ENCODE data around the gene LRRTM3. TPM values are rescaled to one million over a fixed set of nuclear protein-coding genes. Genes with fewer than 3 reads are reported as not detected.

Gene LRRTM3
- total and polyA plus RNA-seq, 3 experiments from 2014 or later: not detected

- no peak for DNase-seq
- ChIA-PET CTCF (no interaction called here), POLR2A (no interaction called here)
- Histone ChIP-seq H3K36me3 (ENCODE audit: insufficient read depth, low read length) (no peaks in the 10 kb centered on the region), H3K27ac (ENCODE audit: low read depth, low read length) (no peak overlapping the region), H3K9me3 (ENCODE audit: low read length) (no peaks in the 10 kb centered on the region), H3K27me3 (ENCODE audit: insufficient read depth, low read length, poor library complexity, severe bottlenecking) (no peaks in the 10 kb centered on the region), H3K4me3 (ENCODE audit: low read length) (no peak overlapping the region), H3K4me1 (ENCODE audit: insufficient read depth, low read length) (no peaks in the 10 kb centered on the region)
- Mint-ChIP-seq H3K36me3 (no peaks in the 10 kb centered on the region), H3K27ac (no peak overlapping the region), H3K27me3 (peaks cover 0 to 1% of the 10 kb centered on the region in 2 donors), H3K4me1 (no peaks in the 10 kb centered on the region), H3K9me3 (peaks cover 0 to 5% (median 2%) of the 10 kb centered on the region in 5 donors), H3K4me3 (no peak overlapping the region)
Measured at GRCh38 chr10:66941491-66941890, 15.7 kb downstream of the LRRTM3 start.

DNA sequence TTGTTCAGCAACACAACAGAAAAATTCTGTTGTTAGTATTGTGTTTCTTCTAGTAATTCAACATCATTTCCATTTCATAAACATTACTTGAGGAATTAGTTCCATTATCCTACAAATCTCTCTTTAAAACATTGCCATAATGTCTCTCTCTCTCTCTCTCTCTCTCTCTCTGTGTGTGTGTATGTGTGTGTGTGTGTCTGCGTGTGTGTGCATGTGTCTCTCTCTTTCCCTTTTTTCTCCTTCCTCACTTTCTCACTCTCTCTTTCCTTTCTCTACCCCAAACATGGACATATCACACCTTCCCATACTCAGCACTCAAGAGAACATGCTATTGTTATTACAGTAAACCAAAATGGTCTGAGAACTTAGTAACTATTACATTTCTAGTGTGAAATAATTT, 16.6 kb downstream of the LRRTM3 start:
- POLR2A ChIA-PET: no interaction called here

GRCh38 chr10:66943590-66943989, 17.8 kb downstream of the LRRTM3 start:
- H3K4me1 Mint-ChIP-seq: no peaks in the 10 kb centered on the region
- CTCF ChIA-PET: no interaction called here
- POLR2A ChIA-PET: no interaction called here

More for the DNA sequence above, 16.6 kb downstream of the LRRTM3 start:
- no peaks in the 10 kb centered on the region for H3K9me3 ChIP-seq (ENCODE audit: low read length)
- H3K36me3 ChIP-seq (ENCODE audit: insufficient read depth, low read length): no peaks in the 10 kb centered on the region
- Mint-ChIP-seq H3K36me3 (no peaks in the 10 kb centered on the region), H3K27ac (no peak overlapping the region), H3K27me3 (peaks cover 0 to 1% of the 10 kb centered on the region in 2 donors), H3K4me1 (no peaks in the 10 kb centered on the region), H3K4me3 (no peak overlapping the region), H3K9me3 (peaks cover 0 to 5% (median 2%) of the 10 kb centered on the region in 5 donors)
- CTCF ChIA-PET: no interaction called here
- no peak overlapping the region for H3K27ac ChIP-seq (ENCODE audit: low read depth, low read length)
- no peaks in the 10 kb centered on the region for H3K4me1 ChIP-seq (ENCODE audit: insufficient read depth, low read length)
- H3K27me3 ChIP-seq (ENCODE audit: insufficient read depth, low read length, poor library complexity, severe bottlenecking): no peaks in the 10 kb centered on the region
- DNase-seq: no peak
- H3K4me3 ChIP-seq (ENCODE audit: low read length): no peak overlapping the region

DNA sequence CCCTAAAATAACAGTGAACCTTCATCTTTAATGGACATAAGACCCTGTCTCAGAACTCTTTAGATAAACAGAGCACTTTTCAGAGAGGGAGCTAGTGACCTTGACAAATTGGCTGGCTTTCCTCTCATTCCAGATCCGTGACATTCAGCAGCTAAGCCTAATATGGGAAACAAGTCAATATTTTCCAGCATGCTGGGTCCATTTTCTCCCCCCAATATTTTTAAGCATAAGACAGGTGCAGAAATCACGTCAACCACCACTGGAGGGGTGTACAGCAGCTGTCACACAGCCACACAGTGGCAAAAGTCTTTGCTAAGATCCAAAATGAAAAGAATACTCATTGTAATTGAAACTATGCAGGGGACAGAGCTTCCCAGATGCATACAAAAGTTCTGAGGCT, 26.1 kb downstream of the LRRTM3 start:
- no peaks in the 10 kb centered on the region for H3K36me3 ChIP-seq (ENCODE audit: insufficient read depth, low read length)
- Mint-ChIP-seq H3K4me3 (no peak overlapping the region), H3K36me3 (no peaks in the 10 kb centered on the region), H3K27ac (no peak overlapping the region), H3K27me3 (no peaks in the 10 kb centered on the region), H3K9me3 (peaks cover 0 to 1% (median 0%) of the 10 kb centered on the region in 5 donors), H3K4me1 (no peaks in the 10 kb centered on the region)
- H3K4me3 ChIP-seq (ENCODE audit: low read length): no peak overlapping the region
- no peaks in the 10 kb centered on the region for H3K4me1 ChIP-seq (ENCODE audit: insufficient read depth, low read length)
- DNase-seq: no peak
- POLR2A ChIA-PET: no interaction called here
- no peak overlapping the region for H3K27ac ChIP-seq (ENCODE audit: low read depth, low read length)
- CTCF ChIA-PET: no interaction called here
- no peaks in the 10 kb centered on the region for H3K9me3 ChIP-seq (ENCODE audit: low read length)
- no peaks in the 10 kb centered on the region for H3K27me3 ChIP-seq (ENCODE audit: insufficient read depth, low read length, poor library complexity, severe bottlenecking)

More at GRCh38 chr10:66943590-66943989, 17.8 kb downstream of the LRRTM3 start:
- no peaks in the 10 kb centered on the region for H3K36me3 ChIP-seq (ENCODE audit: insufficient read depth, low read length)
- no peak overlapping the region for H3K27ac ChIP-seq (ENCODE audit: low read depth, low read length)
- H3K9me3 ChIP-seq (ENCODE audit: low read length): no peaks in the 10 kb centered on the region
- no peaks in the 10 kb centered on the region for H3K36me3 Mint-ChIP-seq
- H3K9me3 Mint-ChIP-seq: peaks cover 0 to 2% (median 0%) of the 10 kb centered on the region in 5 donors
- DNase-seq: no peak
- peaks cover 0 to 1% of the 10 kb centered on the region in 2 donors for H3K27me3 Mint-ChIP-seq
- H3K4me1 ChIP-seq (ENCODE audit: insufficient read depth, low read length): no peaks in the 10 kb centered on the region
- no peak overlapping the region for H3K27ac Mint-ChIP-seq
- H3K27me3 ChIP-seq (ENCODE audit: insufficient read depth, low read length, poor library complexity, severe bottlenecking): no peaks in the 10 kb centered on the region
- H3K4me3 Mint-ChIP-seq: no peak overlapping the region
- no peak overlapping the region for H3K4me3 ChIP-seq (ENCODE audit: low read length)

- Histone ChIP-seq H3K36me3 (ENCODE audit: insufficient read depth, low read length) (no peaks in the 10 kb centered on the region), H3K4me3 (ENCODE audit: low read length) (no peak overlapping the region), H3K4me1 (ENCODE audit: insufficient read depth, low read length) (no peaks in the 10 kb centered on the region), H3K9me3 (ENCODE audit: low read length) (no peaks in the 10 kb centered on the region), H3K27me3 (ENCODE audit: insufficient read depth, low read length, poor library complexity, severe bottlenecking) (no peaks in the 10 kb centered on the region), H3K27ac (ENCODE audit: low read depth, low read length) (no peak overlapping the region)
- H3K4me3 Mint-ChIP-seq: no peak overlapping the region
- no peak overlapping the region for H3K27ac Mint-ChIP-seq
- no peaks in the 10 kb centered on the region for H3K36me3 Mint-ChIP-seq
- ChIA-PET POLR2A (no interaction called here), CTCF (no interaction called here)
- peaks cover 2 to 10% (median 3%) of the 10 kb centered on the region in 5 donors for H3K9me3 Mint-ChIP-seq
- no peaks in the 10 kb centered on the region for H3K27me3 Mint-ChIP-seq
- no peak for DNase-seq
- H3K4me1 Mint-ChIP-seq: no peaks in the 10 kb centered on the region
Measured at GRCh38 chr10:66958466-66958865, 32.6 kb downstream of the LRRTM3 start.

DNA sequence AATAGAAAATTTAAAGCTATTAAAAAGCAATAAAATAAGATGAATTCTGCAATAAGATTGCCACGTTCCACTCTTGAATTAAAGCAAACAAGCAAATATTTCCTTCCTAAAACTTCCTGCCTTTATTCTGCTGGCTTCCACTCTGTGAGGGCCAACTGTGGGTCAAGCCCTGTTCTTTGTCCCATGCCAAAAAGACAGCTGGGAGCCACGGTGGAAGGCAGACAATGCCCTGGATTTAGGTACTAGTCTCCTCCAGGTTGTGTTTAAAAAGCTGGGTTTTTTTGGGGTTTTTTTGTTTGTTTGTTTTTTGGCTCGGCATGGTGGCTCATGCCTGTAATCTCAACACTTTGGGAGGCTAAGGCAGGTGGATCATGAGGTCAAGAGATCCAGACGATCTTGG, 39.1 kb downstream of the LRRTM3 start:
- H3K4me1 ChIP-seq (ENCODE audit: insufficient read depth, low read length): no peaks in the 10 kb centered on the region
- Mint-ChIP-seq H3K36me3 (no peaks in the 10 kb centered on the region), H3K9me3 (peaks cover 0 to 12% (median 7%) of the 10 kb centered on the region in 5 donors), H3K27ac (no peak overlapping the region), H3K4me1 (no peaks in the 10 kb centered on the region), H3K27me3 (no peaks in the 10 kb centered on the region), H3K4me3 (no peak overlapping the region)
- ChIA-PET POLR2A (no interaction called here), CTCF (no interaction called here)
- no peak for DNase-seq
- no peaks in the 10 kb centered on the region for H3K36me3 ChIP-seq (ENCODE audit: insufficient read depth, low read length)
- no peak overlapping the region for H3K4me3 ChIP-seq (ENCODE audit: low read length)
- no peaks in the 10 kb centered on the region for H3K9me3 ChIP-seq (ENCODE audit: low read length)
- H3K27me3 ChIP-seq (ENCODE audit: insufficient read depth, low read length, poor library complexity, severe bottlenecking): no peaks in the 10 kb centered on the region
- H3K27ac ChIP-seq (ENCODE audit: low read depth, low read length): no peak overlapping the region

DNA sequence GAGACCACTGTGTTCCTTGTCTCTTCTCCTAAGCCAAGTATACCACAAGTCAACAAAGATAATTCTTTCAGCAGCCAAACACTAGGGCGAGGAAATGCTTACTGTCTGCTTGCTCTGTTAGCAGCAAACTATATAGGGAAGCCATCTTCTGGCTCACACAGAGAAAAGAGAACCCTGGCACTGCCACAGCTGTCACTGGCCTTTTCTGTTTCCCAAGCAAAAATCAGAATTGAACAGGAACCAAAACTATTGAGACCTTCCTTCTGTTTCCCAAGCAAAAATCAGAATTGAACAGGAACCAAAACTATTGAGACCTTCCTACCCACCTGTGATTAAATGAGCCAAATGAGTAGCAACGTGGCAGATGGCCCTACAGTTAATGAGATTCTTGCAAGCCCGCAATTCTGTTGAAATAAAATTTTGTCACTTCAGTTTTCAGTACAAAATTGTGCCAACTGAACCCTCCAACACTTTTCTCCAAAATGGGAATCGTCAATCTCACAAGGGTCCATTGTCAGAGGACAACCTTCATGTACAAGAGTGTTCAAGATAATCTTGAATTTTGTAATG, 54.5 kb downstream of the LRRTM3 start:
- POLR2A ChIA-PET: no interaction called here

GRCh38 chr10:66981361-66982052, 55.7 kb downstream of the LRRTM3 start:
- Mint-ChIP-seq H3K9me3 (peaks cover 0 to 12% (median 0%) of the 10 kb centered on the region in 5 donors), H3K27ac (no peak overlapping the region), H3K36me3 (no peaks in the 10 kb centered on the region), H3K27me3 (no peaks in the 10 kb centered on the region), H3K4me1 (no peaks in the 10 kb centered on the region), H3K4me3 (no peak overlapping the region)
- no peaks in the 10 kb centered on the region for H3K4me1 ChIP-seq (ENCODE audit: insufficient read depth, low read length)
- CTCF ChIA-PET: no interaction called here
- no peaks in the 10 kb centered on the region for H3K9me3 ChIP-seq (ENCODE audit: low read length)
- no peaks in the 10 kb centered on the region for H3K27me3 ChIP-seq (ENCODE audit: insufficient read depth, low read length, poor library complexity, severe bottlenecking)
- POLR2A ChIA-PET: no interaction called here
- no peak overlapping the region for H3K4me3 ChIP-seq (ENCODE audit: low read length)
- no peaks in the 10 kb centered on the region for H3K36me3 ChIP-seq (ENCODE audit: insufficient read depth, low read length)
- no peak overlapping the region for H3K27ac ChIP-seq (ENCODE audit: low read depth, low read length)
- no peak for DNase-seq

More for the DNA sequence above, 54.5 kb downstream of the LRRTM3 start:
- Mint-ChIP-seq H3K36me3 (no peaks in the 10 kb centered on the region), H3K27me3 (no peaks in the 10 kb centered on the region), H3K9me3 (peaks cover 0 to 13% (median 0%) of the 10 kb centered on the region in 5 donors), H3K4me3 (no peak overlapping the region), H3K27ac (no peak overlapping the region), H3K4me1 (no peaks in the 10 kb centered on the region)
- Histone ChIP-seq H3K36me3 (ENCODE audit: insufficient read depth, low read length) (no peaks in the 10 kb centered on the region), H3K9me3 (ENCODE audit: low read length) (no peaks in the 10 kb centered on the region), H3K4me3 (ENCODE audit: low read length) (no peak overlapping the region), H3K4me1 (ENCODE audit: insufficient read depth, low read length) (no peaks in the 10 kb centered on the region), H3K27me3 (ENCODE audit: insufficient read depth, low read length, poor library complexity, severe bottlenecking) (no peaks in the 10 kb centered on the region), H3K27ac (ENCODE audit: low read depth, low read length) (no peak overlapping the region)
- CTCF ChIA-PET: no interaction called here
- DNase-seq: no peak

All from CD8-positive, alpha-beta memory T cell (primary cell).